Measurements from ENCODE around the gene CNGB1.
"Not testable (repeated sequence)": the region's sequence is repeated elsewhere in the genome, so short reads cannot be mapped to it uniquely, and the experiment has no call there.

DNA sequence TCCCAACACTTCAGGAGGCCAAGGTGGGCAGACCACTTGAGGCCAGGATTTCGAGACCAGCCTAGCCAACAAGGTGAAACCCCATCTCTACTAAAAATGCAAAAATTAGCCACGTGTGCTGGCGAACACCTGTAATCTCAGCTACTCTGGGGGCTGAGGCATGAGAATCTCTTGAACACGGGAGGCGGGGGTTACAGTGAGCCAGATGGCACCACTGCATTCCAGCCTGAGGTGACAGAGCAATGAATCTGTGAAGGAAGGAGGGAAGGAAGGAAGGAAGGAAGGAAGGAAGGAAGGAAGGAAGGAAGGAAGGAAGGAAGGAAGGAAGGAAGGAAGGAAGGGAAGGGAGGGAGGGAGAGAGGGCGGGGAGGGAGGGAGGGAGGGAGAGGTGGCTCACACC lies 124.0 kb downstream of the CNGB1 start:
- TF ChIP-seq CTCF (IDR thresholded peaks at IDR 0.05); NFIC (IDR thresholded peaks at IDR 0.05; ENCODE audit: borderline replicate concordance); CHD2 (IDR thresholded peaks at IDR 0.05; ENCODE audit: low read length, partially characterized antibody): not testable (repeated sequence)
- TF ChIP-seq, protein P1, sequence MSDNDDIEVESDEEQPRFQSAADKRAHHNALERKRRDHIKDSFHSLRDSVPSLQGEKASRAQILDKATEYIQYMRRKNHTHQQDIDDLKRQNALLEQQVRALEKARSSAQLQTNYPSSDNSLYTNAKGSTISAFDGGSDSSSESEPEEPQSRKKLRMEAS (IDR thresholded peaks at IDR 0.05; ENCODE audit: low read depth), result not testable (repeated sequence)
- TF ChIP-seq, protein P2, sequence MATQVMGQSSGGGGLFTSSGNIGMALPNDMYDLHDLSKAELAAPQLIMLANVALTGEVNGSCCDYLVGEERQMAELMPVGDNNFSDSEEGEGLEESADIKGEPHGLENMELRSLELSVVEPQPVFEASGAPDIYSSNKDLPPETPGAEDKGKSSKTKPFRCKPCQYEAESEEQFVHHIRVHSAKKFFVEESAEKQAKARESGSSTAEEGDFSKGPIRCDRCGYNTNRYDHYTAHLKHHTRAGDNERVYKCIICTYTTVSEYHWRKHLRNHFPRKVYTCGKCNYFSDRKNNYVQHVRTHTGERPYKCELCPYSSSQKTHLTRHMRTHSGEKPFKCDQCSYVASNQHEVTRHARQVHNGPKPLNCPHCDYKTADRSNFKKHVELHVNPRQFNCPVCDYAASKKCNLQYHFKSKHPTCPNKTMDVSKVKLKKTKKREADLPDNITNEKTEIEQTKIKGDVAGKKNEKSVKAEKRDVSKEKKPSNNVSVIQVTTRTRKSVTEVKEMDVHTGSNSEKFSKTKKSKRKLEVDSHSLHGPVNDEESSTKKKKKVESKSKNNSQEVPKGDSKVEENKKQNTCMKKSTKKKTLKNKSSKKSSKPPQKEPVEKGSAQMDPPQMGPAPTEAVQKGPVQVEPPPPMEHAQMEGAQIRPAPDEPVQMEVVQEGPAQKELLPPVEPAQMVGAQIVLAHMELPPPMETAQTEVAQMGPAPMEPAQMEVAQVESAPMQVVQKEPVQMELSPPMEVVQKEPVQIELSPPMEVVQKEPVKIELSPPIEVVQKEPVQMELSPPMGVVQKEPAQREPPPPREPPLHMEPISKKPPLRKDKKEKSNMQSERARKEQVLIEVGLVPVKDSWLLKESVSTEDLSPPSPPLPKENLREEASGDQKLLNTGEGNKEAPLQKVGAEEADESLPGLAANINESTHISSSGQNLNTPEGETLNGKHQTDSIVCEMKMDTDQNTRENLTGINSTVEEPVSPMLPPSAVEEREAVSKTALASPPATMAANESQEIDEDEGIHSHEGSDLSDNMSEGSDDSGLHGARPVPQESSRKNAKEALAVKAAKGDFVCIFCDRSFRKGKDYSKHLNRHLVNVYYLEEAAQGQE (IDR thresholded peaks at IDR 0.05; ENCODE audit: low read depth, low read length), result not testable (repeated sequence)

All from SK-N-SH (cell line).